ENCODE results near the gene PRSS8. TPM values are rescaled to one million over a fixed set of nuclear protein-coding genes. Genes with fewer than 3 reads are reported as not detected.
A peak's percentile ranks its signal among the peaks of the same experiment; 100 is the strongest.
"Not testable (repeated sequence)": the region's sequence is repeated elsewhere in the genome, so short reads cannot be mapped to it uniquely, and the experiment has no call there.

The PRSS8 gene
- polyA plus RNA-seq, 1 experiment: not detected

DNA sequence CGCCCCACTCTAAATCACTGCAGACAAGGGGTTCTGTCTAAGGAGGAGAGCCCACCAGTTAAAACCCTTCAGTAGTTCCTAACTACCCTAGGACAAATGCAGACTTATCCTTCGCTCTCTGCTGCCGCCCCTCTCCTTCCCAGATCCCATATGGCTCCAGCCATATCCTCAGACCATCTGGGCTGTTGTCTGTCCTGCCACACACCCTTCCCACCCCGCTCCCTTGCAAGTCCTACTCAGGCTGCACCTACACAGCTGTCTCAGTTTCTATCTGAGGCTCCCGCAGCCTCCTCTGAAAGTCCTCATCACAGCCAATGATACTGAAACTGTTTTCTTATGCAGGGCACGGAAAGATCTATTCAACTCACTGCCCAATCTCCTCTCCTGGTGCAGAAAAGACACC lies 28.1 kb downstream of the PRSS8 start:
- ChIA-PET CTCF (interaction anchor here (2.2 kb wide), 1 partner anchor 35 kb away, joined by 6 read pairs; no protein-coding TSS in a partner anchor), POLR2A (interaction anchor here (1.3 kb wide), 1 partner anchor 10 kb away, joined by 3 read pairs; the partner anchor contains the start of gene KAT8)
- TF ChIP-seq, protein P1, sequence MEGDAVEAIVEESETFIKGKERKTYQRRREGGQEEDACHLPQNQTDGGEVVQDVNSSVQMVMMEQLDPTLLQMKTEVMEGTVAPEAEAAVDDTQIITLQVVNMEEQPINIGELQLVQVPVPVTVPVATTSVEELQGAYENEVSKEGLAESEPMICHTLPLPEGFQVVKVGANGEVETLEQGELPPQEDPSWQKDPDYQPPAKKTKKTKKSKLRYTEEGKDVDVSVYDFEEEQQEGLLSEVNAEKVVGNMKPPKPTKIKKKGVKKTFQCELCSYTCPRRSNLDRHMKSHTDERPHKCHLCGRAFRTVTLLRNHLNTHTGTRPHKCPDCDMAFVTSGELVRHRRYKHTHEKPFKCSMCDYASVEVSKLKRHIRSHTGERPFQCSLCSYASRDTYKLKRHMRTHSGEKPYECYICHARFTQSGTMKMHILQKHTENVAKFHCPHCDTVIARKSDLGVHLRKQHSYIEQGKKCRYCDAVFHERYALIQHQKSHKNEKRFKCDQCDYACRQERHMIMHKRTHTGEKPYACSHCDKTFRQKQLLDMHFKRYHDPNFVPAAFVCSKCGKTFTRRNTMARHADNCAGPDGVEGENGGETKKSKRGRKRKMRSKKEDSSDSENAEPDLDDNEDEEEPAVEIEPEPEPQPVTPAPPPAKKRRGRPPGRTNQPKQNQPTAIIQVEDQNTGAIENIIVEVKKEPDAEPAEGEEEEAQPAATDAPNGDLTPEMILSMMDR (IDR thresholded peaks at IDR 0.05; ENCODE audit: low read depth, low read length): no peak
- Histone ChIP-seq H3K27ac (ENCODE audit: low read depth, low read length) (no peak overlapping the region), H3K4me3 (ENCODE audit: low read depth, low read length) (no peak overlapping the region), H3K27me3 (ENCODE audit: control insufficient read depth, insufficient read depth, low read length) (no peaks in the 10 kb centered on the region), H3K9me3 (ENCODE audit: control insufficient read depth, insufficient read depth, low read length) (no peaks in the 10 kb centered on the region)
- no peak for DNase-seq (ENCODE audit: low read depth, low spot score)

GRCh38 chr16:31106509-31107464 lies 28.7 kb downstream of the PRSS8 start:
- ChIA-PET POLR2A (interaction anchor here (1.3 kb wide), 1 partner anchor 11 kb away, joined by 3 read pairs; the partner anchor contains the start of gene KAT8), CTCF (interaction anchor here (2.2 kb wide), 1 partner anchor 35 kb away, joined by 6 read pairs; no protein-coding TSS in a partner anchor)
- Histone ChIP-seq H3K27ac (ENCODE audit: low read depth, low read length) (no peak overlapping the region), H3K9me3 (ENCODE audit: control insufficient read depth, insufficient read depth, low read length) (no peaks in the 10 kb centered on the region), H3K27me3 (ENCODE audit: control insufficient read depth, insufficient read depth, low read length) (no peaks in the 10 kb centered on the region), H3K4me3 (ENCODE audit: low read depth, low read length) (no peak overlapping the region)
- TF ChIP-seq, protein P1 (IDR thresholded peaks at IDR 0.05; ENCODE audit: low read depth, low read length): no peak
- DNase-seq (ENCODE audit: low read depth, low spot score): no peak

- TF ChIP-seq, protein P1 (IDR thresholded peaks at IDR 0.05; ENCODE audit: low read depth, low read length): peak; percentile 81
- no peak overlapping the region for H3K27ac ChIP-seq (ENCODE audit: low read depth, low read length)
- POLR2A ChIA-PET: no interaction called here
Observed at GRCh38 chr16:31105677-31106213, 29.8 kb downstream of the PRSS8 start.

GRCh38 chr16:31100876-31101641 lies 34.5 kb downstream of the PRSS8 start:
- POLR2A ChIA-PET: interaction anchor here (0.6 to 2.2 kb wide), 3 partner anchors 16 to 79 kb away, joined by 3 to 12 read pairs (median 5); partner anchors contain the start of genes FUS and KAT8
- not testable (repeated sequence) for H3K4me3 ChIP-seq (ENCODE audit: low read depth, low read length); H3K27ac ChIP-seq (ENCODE audit: low read depth, low read length); DNase-seq (ENCODE audit: low read depth, low spot score); H3K27me3 ChIP-seq (ENCODE audit: control insufficient read depth, insufficient read depth, low read length); H3K9me3 ChIP-seq (ENCODE audit: control insufficient read depth, insufficient read depth, low read length)
- CTCF ChIA-PET: interaction anchor here (0.6 to 1.3 kb wide), 3 partner anchors 14 to 161 kb away, joined by 3 to 6 read pairs (median 4); no protein-coding TSS in a partner anchor

More at GRCh38 chr16:31105677-31106213, 29.8 kb downstream of the PRSS8 start:
- DNase-seq (ENCODE audit: low read depth, low spot score): no peak
- Histone ChIP-seq H3K4me3 (ENCODE audit: low read depth, low read length) (no peak overlapping the region), H3K9me3 (ENCODE audit: control insufficient read depth, insufficient read depth, low read length) (no peaks in the 10 kb centered on the region), H3K27me3 (ENCODE audit: control insufficient read depth, insufficient read depth, low read length) (no peaks in the 10 kb centered on the region)
- CTCF ChIA-PET: no interaction called here

All from AG04450 (cell line).